Endothelial cell of umbilical vein (primary cell): ENCODE results near the gene ACER3. TPM values are rescaled to one million over a fixed set of nuclear protein-coding genes. Genes with fewer than 3 reads are reported as not detected.

Experiments
- BruUV-seq: library from RNA; stranded (reverse); fragments of 400-500 nt; replicated peaks from 2 replicates; lab custom pipeline; 2021; lab: Mats Ljungman, UMichigan
- CTCF ChIA-PET: fragments of 300-600, 350-600 bp; sonication (Branson Sonifier 250); formaldehyde crosslinking; loops from one replicate; lab custom pipeline; 2021; ENCODE audit warnings: antibody characterized with exemption, inconsistent platforms; lab: Charles Lee
- POLR2A ChIA-PET: fragments of 300-600, 350-600 bp; sonication (Branson Sonifier 250); formaldehyde crosslinking; loops from one replicate; lab custom pipeline; 2021; ENCODE audit warnings: antibody characterized with exemption, inconsistent platforms; lab: Charles Lee
- DNase-seq: peaks from one replicate; pipeline ENCODE4 v3.0.0-alpha.2; 2011; ENCODE audit warnings: low read depth, low spot score
- FAIRE-seq: peaks from 2 replicates; lab custom pipeline; 2011; peaks lifted over from hg19 to GRCh38; lab: Jason Lieb, UNC
- H2AFZ ChIP-seq: 2 replicates; pipeline ENCODE4 v1.6.0; 2012; ENCODE audit warnings: low read depth, low read length, control low read depth, inconsistent platforms
- H3K27ac ChIP-seq: 2 replicates; pipeline ENCODE4 v1.5.1; 2011; ENCODE audit warnings: low read depth, mild to moderate bottlenecking, control low read depth, low read length, moderate library complexity; ENCODE audit not compliant: insufficient read depth
- H3K27me3 ChIP-seq, 2 experiments: 2 replicates each; pipeline versions ENCODE4 v1.6.0 to v1.6.1; 2011; ENCODE audit warnings: low read length in 2 of 2, mixed read lengths in 1 of 2; ENCODE audit not compliant: control insufficient read depth in 2 of 2, insufficient read depth in 2 of 2
- H3K36me3 ChIP-seq, 2 experiments: 2 replicates in 1 of 2; 3 replicates in 1 of 2; pipeline ENCODE4 v1.5.1; 2011; ENCODE audit warnings: low read length in 2 of 2, mild to moderate bottlenecking in 1 of 2, moderate library complexity in 1 of 2; ENCODE audit not compliant: control insufficient read depth in 2 of 2, insufficient read depth in 2 of 2; ENCODE audit errors: extremely low read depth in 1 of 2
- H3K4me1 ChIP-seq: 3 replicates; pipeline ENCODE4 v1.5.1; 2011; ENCODE audit warnings: mild to moderate bottlenecking, low read length; ENCODE audit not compliant: control insufficient read depth, insufficient read depth; ENCODE audit errors: extremely low read depth
- H3K4me2 ChIP-seq: 2 replicates; pipeline ENCODE4 v1.6.1; 2011; ENCODE audit warnings: low read length, control low read depth, mixed read lengths; ENCODE audit not compliant: insufficient read depth
- H3K4me3 ChIP-seq, 3 experiments: fragments of 200-600 bp in 1 of 3; sonication (generic), shearing (Covaris generic) in 1 of 3; replicated peaks in 1 of 3; 2 replicates each; pipeline ENCODE4 v1.5.1; 2011 to 2016; ENCODE audit warnings: control low read depth in 3 of 3, low read length in 3 of 3, mild to moderate bottlenecking in 2 of 3, inconsistent platforms in 1 of 3, low read depth in 1 of 3, moderate library complexity in 1 of 3; ENCODE audit not compliant: insufficient read depth in 1 of 3
- H3K79me2 ChIP-seq: 2 replicates; pipeline ENCODE4 v1.6.0; 2012; ENCODE audit warnings: low read length, inconsistent platforms; ENCODE audit not compliant: control insufficient read depth, insufficient read depth
- H3K9ac ChIP-seq: replicated peaks from 2 replicates; pipeline ENCODE3; 2011; ENCODE audit warnings: low read length, control low read depth; ENCODE audit not compliant: insufficient read depth; ENCODE audit errors: extremely low read depth
- H3K9me1 ChIP-seq: replicated peaks from 3 replicates; pipeline ENCODE4 v1.6.0; 2011; ENCODE audit warnings: mild to moderate bottlenecking, low read length; ENCODE audit not compliant: control insufficient read depth, insufficient read depth; ENCODE audit errors: extremely low read depth
- H3K9me3 ChIP-seq: replicated peaks from 2 replicates; pipeline ENCODE4 v1.5.1; 2012; ENCODE audit warnings: low read length, inconsistent platforms; ENCODE audit not compliant: control insufficient read depth, insufficient read depth
- H4K20me1 ChIP-seq: replicated peaks from 2 replicates; pipeline ENCODE3; 2011; ENCODE audit warnings: mild to moderate bottlenecking, low read length; ENCODE audit not compliant: control insufficient read depth, insufficient read depth; ENCODE audit errors: extremely low read depth
- JUN ChIP-seq: IDR thresholded peaks from 2 replicates; pipeline ENCODE4 v1.6.1; 2011; ENCODE audit warnings: borderline replicate concordance, low read depth; ENCODE audit not compliant: insufficient read length, insufficient read depth
- POLR2AphosphoS5 ChIP-seq: IDR thresholded peaks from 2 replicates; pipeline ENCODE4 v1.6.1; 2012; ENCODE audit warnings: low read depth, mild to moderate bottlenecking, control low read depth, low read length, moderate library complexity; ENCODE audit not compliant: insufficient read depth
- dilution Hi-C: fragments of 300-500 bp; cut with MboI; formaldehyde crosslinking; loops from one replicate; pipeline ENCODE4 v1.15.0; 2019; ENCODE audit warnings: low sequenced_read_pairs; ENCODE audit not compliant: extremely low pct_ligation_motif_present
- intact Hi-C: fragments of 100-400 bp; cut with micrococcal nuclease; formaldehyde crosslinking; loops from one replicate; pipeline ENCODE4 v1.10.0; 2022
- polyA plus RNA-seq, 4 experiments: library from polyadenylated mRNA; depleted of rRNA in 3 of 4; stranded (reverse) in 3 of 4; unstranded in 1 of 4; fragments of >200 nt; gene quantifications; 2 replicates each; pipeline versions ENCODE4 v1.2.1 to v1.2.3, GENCODE V29; 2011 to 2012; ENCODE audit warnings: missing spikeins in 1 of 4
- total RNA-seq: library from RNA; stranded (reverse); gene quantifications from 2 replicates; pipeline ENCODE4 v1.2.3, GENCODE V29; 2021
- TF ChIP-seq, protein P1 (sequence below), 2 donors: IDR thresholded peaks; 1 replicate in 1 of 2; 2 replicates in 1 of 2; pipeline ENCODE4 v1.5.1; 2011; ENCODE audit warnings: low read length in 2 of 2, mild to moderate bottlenecking in 2 of 2, moderate library complexity in 2 of 2, control low read depth in 1 of 2, inconsistent platforms in 1 of 2, low read depth in 1 of 2; ENCODE audit not compliant: insufficient read depth in 1 of 2; ENCODE audit errors: extremely low read depth in 1 of 2

Gene ACER3
- total and polyA plus RNA-seq, 2 donors (not counting 3 experiments of a cell fraction or from before 2014, with no cell fraction given): 9.9 to 31.6 TPM

GRCh38 chr11:76919887-76920746 lies 59.4 kb downstream of the ACER3 start:
- no TSS peak for BruUV-seq
- H3K27me3 ChIP-seq: no peaks in the 10 kb centered on the region
- CTCF ChIA-PET: interaction anchor here (0.6 to 7.2 kb wide), 61 partner anchors 8 to 682 kb away, joined by 3 to 338 read pairs (median 10); partner anchors contain the start of gene B3GNT6
- dilution Hi-C loops: loop anchor here (25.0 kb wide), 1 partner anchor 108 kb away; no protein-coding TSS in a partner anchor
- H3K9me3 ChIP-seq: no peaks in the 10 kb centered on the region
- H3K79me2 ChIP-seq: peaks cover 3% of the 10 kb centered on the region
- no peak overlapping the region for H3K9ac ChIP-seq
- POLR2A ChIA-PET: interaction anchor here (0.8 kb wide), 1 partner anchor 59 kb away, joined by 3 read pairs; no protein-coding TSS in a partner anchor
- FAIRE-seq (peak; percentile 81), DNase-seq (peak; percentile 77)
- intact Hi-C loops: loop anchor here (1.0 to 5.0 kb wide), 9 partner anchors 35 to 268 kb away; partner anchors contain the start of gene ACER3
- H3K36me3 ChIP-seq: no peaks in the 10 kb centered on the region
- H3K4me1 ChIP-seq: peaks cover 7% of the 10 kb centered on the region
- H2AFZ ChIP-seq: no peak overlapping the region
- no peak overlapping the region for H3K27ac ChIP-seq
- TF ChIP-seq POLR2AphosphoS5 (no peak), JUN (no peak)
- TF ChIP-seq, protein P1, sequence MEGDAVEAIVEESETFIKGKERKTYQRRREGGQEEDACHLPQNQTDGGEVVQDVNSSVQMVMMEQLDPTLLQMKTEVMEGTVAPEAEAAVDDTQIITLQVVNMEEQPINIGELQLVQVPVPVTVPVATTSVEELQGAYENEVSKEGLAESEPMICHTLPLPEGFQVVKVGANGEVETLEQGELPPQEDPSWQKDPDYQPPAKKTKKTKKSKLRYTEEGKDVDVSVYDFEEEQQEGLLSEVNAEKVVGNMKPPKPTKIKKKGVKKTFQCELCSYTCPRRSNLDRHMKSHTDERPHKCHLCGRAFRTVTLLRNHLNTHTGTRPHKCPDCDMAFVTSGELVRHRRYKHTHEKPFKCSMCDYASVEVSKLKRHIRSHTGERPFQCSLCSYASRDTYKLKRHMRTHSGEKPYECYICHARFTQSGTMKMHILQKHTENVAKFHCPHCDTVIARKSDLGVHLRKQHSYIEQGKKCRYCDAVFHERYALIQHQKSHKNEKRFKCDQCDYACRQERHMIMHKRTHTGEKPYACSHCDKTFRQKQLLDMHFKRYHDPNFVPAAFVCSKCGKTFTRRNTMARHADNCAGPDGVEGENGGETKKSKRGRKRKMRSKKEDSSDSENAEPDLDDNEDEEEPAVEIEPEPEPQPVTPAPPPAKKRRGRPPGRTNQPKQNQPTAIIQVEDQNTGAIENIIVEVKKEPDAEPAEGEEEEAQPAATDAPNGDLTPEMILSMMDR (IDR thresholded peaks at IDR 0.05; ENCODE audit: extremely low read depth in 1 of 2, insufficient read depth in 1 of 2, low read depth in 1 of 2, low read length in 2 of 2): peak; percentile 70 to 77
- no peaks in the 10 kb centered on the region for H4K20me1 ChIP-seq
- no peak overlapping the region for H3K4me3 ChIP-seq
- no peak overlapping the region for H3K4me2 ChIP-seq
- peaks cover 2% of the 10 kb centered on the region for H3K9me1 ChIP-seq
